NB4 (cell line): Measurements from ENCODE around the gene ZNF70.

ENCODE experiments used
- CTCF ChIP-seq: IDR thresholded peaks from one replicate; pipeline ENCODE4 v1.5.1; 2012; ENCODE audit warnings: low read depth, low read length
- POLR2A ChIP-seq: IDR thresholded peaks from 2 replicates; pipeline ENCODE4 v1.6.1; 2011; ENCODE audit warnings: mild to moderate bottlenecking; ENCODE audit not compliant: insufficient read length; ENCODE audit errors: extremely low read depth

- TF ChIP-seq POLR2A (no peak), CTCF (no peak)
Observed at GRCh38 chr22:23784215-23784732, 33.4 kb upstream of the ZNF70 start.
